HG03135 (cell line): Measurements from ENCODE around the gene TBL1Y.
"Not testable (repeated sequence)": the region's sequence is repeated elsewhere in the genome, so short reads cannot be mapped to it uniquely, and the experiment has no call there.

Experiments used
- ATAC-seq: cut with Tn5 transposase; IDR thresholded peaks from one replicate; pipeline ENCODE4 v1.9.1; 2021; ENCODE audit warnings: mild to moderate bottlenecking, moderate library complexity; ENCODE audit not compliant: unreplicated experiment

TBL1Y gene

DNA sequence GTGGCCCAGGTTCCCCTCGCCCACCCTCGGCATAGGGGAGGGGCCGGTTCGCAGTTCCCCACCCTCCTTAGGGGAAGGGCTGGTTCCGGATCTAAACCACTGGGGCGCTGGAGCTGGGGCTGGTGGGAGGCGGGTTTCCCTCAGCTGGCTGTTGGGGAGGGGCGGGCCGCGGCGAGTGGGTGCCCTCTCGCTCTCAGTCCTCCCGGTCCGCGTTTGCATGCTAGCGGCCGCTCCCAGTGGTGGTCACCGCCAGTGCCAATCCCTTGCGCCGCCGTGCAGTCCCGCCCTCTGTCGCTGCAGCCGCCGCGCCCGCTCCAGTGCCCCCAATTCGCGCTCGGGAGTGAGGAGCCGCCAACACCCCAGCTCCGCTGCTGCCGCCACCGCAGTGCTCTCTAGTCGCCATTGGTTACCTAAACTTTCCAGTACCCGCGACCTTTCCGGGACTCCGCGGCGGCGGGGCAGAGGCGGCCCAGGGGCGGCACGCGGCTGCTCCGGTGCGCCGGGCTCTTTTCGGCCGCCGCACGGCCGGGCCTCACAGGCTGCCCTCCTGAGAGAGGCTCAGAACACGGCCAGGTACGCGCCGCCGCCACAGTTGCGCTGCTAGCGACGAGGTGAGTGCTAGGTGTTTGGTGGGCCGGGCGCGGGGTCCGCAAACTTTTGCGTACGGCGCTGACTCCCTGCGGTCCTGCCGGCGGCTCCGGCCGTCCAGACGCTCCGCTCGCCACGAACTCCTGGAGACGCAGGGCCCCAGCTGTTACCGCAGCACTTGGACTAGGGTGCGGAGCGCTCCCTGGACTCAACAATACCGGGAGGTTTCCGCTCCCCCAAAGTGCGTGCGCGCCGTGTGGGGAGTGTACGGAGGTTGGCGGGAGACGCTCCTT is at the start of gene TBL1Y:
Gene TBL1Y (plus strand): TSS at position 326 of the 881 bp plus-strand sequence. CDS start 114,388 bp downstream, outside the sequence.
- ATAC-seq, result no peak

DNA sequence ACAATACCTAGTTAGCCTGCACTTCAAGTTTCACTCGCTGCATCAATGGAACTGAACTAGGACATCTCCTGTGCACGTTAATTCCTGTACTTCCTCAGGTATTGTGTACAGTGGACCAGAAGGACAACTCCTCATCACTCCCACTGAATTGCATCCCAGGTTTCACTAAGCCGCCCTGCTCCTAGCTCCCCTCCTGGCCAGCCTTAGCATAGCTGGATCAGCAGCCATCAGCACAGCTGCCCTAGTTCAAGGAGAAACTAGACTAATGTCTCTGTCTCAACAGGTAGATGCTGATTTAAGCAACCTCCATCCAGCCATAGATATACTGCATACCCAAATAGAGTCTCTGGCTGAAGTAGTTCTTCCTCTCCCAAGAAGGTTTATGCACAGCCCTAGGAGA is 16.0 kb upstream of the TBL1Y start:
- ATAC-seq, result no peak

DNA sequence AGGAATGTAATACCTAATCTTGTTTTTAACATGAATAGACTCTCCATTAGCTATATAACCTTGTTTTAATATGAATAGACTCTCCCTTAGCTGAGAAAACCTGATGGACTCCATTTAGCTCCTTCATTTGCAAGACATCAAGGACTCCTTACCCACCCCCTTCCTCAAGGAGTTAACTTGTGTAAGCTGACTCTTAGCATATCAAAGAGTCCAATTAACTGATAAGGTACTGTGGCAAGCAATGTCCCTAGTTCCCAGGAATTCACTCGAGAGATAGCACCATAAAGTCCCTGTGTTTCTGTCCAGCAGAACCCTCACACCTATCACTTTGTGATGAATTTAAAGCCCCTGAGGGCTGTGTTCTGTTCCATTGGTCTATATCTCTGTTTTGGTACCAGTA is 15.3 kb upstream of the TBL1Y start:
- no peak for ATAC-seq

DNA sequence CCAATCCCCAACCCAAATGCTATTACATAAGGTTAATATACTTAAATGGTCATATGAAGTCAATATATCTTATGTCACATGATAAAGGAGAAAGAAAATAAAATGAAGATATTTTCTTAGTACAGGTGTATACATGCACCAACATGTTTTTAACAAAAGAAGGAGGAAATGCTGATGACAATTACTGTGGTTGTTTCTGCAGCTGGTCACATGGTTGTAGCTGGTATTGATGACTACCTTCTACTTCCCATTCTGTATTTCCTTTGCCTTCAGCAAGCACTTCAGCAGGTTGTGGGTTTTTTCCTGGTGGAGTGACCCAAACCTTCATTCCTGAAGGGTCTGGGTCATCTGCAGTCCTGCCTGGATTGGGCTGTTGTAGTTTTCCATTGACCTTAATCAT is 8.4 kb upstream of the TBL1Y start:
- ATAC-seq, result not testable (repeated sequence)

DNA sequence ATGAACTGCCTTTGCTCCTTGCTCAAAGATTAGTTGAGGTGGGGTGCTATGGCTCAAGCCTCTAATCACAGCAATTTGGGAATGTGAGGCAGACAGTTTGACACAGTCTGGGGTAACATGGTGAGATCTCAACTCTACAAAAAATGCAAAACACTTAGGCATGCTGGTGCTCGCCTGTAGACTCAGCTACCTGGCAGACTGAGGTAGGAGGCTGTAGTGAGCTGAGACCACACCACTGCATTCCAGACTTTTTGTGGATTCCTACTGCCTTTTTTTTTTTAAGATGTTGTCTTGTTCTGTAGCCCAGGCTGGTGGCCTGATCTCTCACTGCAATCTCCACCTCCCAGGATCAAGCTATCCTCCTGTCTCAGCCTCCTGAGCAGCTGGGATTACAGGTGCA is 2.9 kb upstream of the TBL1Y start:
- no peak for ATAC-seq

DNA sequence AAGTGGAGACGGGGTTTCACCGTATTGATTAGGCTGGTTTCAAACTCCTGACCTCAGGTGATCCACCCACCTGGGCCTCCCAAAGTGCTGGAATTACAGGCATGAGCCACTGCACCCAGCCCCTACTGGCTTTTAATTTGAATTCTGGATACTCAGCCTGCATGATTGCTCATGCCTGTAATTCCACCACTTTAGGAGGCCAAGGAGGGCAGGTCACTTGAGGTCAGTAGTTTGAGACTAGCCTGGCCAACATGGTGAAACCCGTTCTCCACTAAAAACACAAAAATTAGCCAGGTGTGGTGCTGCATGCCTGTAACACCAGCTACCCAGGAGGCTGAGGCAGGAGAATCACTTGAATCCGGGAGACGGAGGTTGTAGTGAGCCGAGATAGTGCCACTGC is 2.5 kb upstream of the TBL1Y start:
- not testable (repeated sequence) for ATAC-seq

DNA sequence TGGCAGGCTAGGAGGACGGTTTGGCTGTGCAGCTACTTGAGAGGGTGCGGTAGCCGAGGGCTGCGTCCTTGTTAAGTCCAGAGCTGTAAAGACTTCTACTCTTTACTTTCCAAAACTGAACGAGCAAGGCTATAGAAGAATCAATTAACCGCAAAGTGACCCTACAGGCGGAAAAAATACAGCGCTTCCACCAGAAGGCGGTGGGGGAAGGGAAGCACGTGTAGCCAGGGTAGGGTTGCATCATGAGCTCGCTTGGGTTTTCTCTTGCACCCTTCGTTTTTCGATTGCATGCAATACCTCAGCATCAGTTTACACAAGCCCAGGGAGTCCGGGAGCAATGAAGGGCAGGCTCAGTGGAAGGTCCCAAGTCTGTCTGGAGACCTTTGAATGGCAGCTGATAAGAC is 1.4 kb upstream of the TBL1Y start:
- no peak for ATAC-seq

DNA sequence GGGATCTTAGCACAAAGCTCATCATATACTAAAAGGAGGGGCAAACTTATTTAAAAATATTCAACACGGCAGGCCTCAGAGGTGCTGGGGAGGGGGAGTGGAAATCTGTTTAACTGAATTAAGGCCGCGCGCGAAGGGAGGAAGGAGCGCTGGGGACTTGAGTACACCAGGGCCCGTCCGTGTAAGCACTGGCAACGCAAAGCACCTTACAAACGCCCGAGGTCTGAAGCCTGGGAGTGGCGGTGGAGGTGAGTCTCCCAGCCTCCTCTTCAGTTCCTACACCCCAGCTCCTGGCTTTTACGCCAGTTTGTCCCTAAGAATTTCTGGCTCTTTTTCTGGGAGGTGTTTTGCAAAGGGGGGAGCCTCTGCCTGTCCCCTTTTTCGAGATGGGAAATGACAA is 641 bp upstream of the TBL1Y start:
- no peak for ATAC-seq

DNA sequence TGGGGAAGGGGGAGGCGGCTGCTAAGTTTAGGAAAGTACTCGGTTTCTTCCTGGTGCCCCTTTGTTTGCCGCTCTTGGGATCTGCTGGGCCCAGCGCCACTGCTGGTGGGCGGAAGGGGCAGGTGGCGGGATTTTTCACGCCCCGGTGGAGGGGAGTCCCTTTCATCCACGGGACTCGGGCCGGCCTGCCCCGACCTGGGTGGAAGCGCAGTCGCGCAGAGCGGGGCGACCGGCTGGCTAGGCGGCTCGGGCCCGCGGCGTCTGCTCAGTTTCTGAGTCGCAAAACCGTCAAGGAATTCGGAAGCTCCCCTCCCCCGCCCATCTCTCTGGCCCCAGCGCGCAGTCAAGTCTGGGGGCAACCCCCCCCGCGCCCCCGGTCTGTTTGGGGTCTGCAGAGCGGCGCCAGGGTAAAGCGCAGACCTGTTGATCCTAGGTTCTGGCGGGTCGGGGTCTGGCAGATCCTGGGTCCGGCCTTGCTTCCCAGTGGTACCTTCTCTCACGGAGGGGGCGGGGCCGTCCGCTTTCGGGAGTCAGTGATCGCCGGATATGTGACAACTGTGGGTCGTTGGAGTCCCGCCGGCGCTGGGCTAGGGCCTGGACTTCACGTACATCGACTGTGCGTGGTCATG is 870 bp downstream of the TBL1Y start, which contains the start of gene AMELY:
Gene AMELY (minus strand): TSS at position 500 of the 629 bp plus-strand sequence. CDS start 39,144 bp downstream, outside the sequence.
- no peak for ATAC-seq

DNA sequence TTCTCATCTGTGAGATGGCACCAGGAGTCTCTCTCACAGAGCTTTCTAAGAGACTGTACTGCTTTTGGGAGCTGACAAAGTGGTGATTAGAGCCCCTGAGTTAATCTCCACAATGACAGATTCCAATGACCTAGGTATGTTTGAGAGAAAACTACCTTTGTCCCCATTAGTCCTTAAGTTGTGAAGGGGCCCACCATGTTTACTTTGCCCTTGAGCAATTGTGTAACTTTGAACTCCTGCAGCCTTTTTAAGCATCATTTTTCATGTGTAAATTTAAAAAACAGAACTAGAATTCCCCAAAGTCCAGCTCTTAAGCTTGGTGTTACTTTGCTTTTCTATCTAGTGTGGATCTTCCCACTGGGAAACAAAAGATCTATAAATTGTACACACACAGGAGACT is 2.9 kb downstream of the TBL1Y start:
- no peak for ATAC-seq

DNA sequence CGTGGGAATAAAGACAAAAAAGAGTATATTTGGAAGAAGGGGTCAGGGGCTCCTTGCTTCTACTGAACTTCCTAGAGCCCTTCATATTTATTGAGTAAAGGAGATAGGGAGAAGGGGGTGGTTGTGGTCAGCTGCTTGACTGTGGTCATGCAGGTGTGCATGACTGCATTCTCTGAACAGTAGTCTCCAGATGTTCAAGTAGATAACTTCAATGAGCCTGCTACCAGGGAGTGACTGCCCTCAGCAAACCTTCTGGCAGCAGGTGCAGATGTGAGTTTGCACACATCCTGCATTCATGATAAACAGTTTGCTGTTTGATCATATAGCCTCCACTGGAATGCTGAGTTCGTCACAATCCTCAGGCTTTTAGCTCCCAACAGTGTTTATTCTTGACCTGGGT is 10.6 kb downstream of the TBL1Y start:
- no peak for ATAC-seq

DNA sequence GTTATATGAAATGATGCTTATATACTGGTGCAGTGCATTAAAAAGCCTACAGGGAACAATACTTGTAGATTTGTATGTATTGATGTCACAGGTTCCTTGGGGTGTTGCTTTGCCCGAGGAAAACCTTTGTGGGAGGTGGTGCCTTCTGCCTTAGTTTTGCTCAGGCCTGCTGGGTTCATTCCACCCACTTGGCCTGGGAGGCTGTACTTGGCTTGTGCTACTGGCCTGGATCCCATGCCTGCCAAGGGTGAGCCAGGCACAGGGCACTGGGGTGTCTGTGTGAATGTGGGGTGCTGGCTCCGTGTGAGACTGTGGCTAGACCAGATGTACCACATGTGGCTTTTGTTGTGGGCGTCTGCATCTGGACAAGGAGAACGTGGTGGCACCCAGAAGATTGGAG is 17.8 kb downstream of the TBL1Y start:
- no peak for ATAC-seq

DNA sequence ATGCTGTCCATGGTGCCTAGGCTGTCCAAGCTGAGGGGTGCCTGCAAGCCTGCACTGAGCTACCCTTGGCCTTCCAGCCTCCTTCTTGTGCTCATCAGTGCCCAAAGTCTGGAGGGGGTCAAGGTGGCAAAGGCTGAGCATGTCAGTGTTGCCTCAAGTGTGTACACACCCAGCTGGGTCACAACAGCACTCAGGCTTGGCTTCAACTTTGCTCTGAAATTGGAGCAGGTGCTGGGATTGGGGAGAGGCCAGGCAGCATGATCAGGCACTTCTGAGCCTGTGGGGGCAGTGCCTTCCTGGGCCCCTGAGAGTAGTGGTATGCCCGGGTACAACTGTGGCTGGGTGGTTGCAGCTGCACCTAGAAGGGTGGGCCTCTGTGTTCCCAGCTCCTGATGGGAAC is 18.7 kb downstream of the TBL1Y start:
- ATAC-seq, result no peak

DNA sequence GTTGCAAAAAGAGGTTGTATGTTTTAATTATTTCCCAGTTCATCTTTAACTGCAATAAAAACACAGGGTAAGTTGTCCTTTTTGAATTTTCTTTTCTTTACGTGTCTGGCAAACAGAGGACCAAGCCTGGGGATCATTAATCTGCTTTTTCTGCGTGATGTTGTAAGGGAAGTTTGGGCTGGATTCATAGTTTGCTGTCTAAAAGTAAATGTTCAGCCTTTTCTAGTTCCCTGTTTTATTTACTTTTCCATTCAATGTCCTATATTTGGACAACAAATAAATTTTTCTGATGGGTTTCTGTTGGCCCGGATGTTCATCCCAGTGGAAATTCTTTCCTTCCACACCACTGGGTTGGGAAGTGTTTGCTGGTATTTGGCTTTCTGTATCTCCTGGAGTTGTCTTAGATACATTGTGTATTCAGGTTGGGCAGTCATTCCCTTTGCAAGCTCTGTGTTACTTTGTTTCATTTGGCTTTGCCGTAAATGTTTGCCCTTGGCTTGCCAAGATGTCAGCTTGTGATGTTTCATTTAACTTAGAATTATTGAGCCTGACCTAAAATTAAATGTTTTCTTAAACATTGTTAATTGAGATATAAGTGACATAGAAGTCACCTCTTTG is 21.4 kb downstream of the TBL1Y start:
- no peak for ATAC-seq

DNA sequence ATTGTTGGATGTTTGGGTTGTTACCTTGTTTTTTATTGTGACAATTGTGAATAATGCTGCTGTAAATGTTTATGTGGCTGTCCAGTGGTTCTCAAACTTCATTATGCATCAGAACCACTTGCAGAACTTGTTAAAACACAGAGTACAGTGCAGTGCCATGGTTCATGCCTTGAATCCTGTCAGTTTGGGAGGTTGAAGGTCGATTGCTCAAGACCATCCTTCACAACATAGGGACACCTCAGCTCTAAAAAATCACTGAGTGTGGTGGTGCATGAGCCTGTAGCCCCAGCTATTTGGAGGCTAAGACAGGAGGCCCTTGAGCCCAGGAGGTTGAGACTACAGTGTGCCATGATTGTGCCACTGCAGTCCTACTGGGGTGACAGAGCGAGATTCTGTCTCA is 25.0 kb downstream of the TBL1Y start:
- ATAC-seq, result no peak

DNA sequence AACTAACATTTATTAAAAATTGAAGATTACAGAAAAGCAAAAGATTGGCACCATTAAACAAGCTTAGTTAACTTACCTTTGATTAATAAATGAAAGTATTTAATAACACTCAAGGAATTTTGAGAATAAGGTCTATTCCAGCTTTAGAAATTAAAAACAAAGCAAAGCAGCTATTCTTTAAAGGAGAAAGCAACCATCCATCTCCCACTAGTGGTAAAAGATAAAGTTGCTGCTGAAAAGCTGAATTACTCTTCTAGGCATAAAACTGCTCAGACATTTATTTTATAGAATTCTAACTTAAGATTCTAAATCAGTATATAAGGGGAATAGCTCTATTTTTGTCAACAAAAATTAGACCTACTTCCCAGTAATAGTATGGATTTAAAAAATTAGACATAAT is 37.2 kb downstream of the TBL1Y start:
- ATAC-seq, result no peak

DNA sequence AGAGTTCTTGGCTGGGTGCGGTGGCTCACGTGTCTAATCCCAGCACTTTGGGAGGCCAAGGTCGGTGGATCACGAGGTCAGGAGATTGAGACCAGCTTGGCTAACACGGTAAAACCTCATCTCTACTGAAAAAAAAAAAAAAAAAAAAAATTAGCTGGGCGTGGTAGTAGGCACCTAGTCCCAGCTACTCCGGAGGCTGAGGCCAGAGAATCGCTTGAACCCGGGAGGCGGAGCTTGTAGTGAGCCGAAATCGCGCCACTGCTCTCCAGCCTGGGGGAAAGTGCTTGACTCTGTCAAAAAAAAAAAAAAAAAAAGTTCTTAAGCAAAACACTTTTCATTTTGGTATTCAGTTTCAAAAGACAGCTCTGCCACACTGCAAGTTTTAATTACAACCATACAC is 37.9 kb downstream of the TBL1Y start:
- no peak for ATAC-seq

DNA sequence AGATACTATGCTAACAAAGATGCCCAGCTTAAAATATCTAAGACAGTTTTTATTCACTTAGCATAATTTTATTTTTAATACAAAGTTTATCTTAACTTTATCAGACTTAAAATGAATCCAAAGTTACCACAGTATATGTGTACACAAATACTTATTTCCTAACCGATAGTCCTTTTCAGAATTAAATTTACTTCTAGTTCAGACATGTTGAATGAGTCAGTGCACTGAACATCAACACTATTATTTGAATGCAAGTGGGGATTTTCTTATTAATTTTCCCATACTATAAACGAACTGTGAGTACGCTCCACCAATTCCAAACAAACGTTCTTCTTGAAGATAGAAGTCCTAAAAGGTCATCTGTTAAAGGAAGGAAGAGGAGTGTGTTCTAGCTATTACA is 39.5 kb downstream of the TBL1Y start:
- ATAC-seq, result no peak

DNA sequence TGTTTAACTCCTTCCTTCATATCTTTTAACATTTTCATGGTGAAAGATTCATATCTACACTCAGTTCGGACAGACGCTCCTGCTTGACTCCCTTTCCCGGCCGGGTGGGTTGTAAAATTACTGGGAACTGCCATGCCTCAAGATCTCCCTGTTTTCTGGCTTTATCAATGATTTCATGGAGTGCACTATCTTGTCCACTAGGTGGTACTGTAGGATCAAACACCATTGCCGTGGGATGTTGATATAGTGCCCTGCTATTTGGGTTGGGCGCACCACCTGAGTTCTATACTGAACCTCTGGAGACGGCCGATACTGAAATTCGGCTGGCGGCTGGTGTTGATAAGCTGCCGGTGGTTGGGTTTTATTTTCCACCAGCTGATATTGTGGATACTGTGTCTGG is 54.2 kb downstream of the TBL1Y start:
- ATAC-seq, result no peak

DNA sequence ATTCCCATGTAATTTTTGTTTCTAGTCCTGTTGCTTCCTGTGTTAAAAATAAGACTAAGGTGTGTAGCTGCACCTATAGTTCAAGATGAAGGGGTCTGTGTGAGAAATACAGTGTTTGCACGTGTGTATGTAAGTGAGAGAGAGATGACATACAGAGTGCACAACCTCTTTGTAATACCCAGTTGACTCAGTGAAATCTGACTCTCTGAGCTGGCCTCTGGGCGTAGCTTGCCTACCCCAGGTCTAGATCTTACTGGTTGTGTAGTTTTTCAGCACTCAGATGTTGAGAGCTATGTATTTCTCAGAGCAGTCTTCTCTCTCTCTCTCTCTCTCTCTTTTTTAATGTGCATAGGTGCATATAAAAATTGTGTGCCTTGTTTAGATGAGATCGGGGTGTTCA is 56.0 kb downstream of the TBL1Y start:
- no peak for ATAC-seq

DNA sequence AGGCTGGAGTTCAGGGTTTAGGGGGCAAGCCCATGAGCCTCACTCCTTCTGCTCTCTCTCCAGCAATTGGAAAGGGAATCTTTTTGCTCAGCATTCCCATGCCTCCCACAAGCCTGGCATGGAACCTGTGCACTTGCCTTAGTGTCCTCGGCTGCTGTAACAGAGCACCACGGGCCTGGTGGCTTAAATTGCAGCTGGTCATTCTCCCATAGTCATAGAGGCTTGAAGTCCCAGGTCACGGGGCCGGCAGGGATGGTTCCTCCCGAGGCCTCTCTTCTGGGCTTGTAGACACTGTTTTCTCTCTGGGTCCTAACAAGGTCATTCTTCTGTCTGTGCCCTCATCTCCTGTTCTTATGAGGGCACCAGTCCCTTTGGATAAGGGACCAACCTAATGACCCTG is 57.2 kb downstream of the TBL1Y start:
- ATAC-seq, result no peak

DNA sequence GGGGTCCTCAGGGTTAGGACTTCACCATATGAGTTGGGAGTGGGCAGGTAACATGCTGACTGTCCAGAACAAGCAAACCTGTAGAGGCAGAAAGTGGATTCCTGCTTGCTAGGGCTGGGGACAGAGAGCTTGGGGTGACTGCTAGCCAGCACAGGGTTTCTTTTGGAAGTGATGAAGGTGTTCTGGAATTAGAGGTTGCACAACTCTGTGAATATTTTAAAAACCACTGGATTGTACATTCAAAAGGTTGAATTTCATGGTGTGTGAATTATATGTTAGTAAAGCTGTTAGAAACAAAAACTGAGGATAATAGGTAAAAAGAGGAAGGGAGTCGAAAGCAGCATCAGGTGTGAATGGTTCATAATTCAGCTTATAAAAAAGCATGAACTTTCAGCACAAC is 57.7 kb downstream of the TBL1Y start:
- no peak for ATAC-seq
